ENCODE measurements around the gene ST6GALNAC3. TPM values are rescaled to one million over a fixed set of nuclear protein-coding genes. Genes with fewer than 3 reads are reported as not detected.
A peak's percentile ranks its signal among the peaks of the same experiment; 100 is the strongest.
"Not testable (repeated sequence)": the region's sequence is repeated elsewhere in the genome, so short reads cannot be mapped to it uniquely, and the experiment has no call there.

Gene ST6GALNAC3
- polyA plus RNA-seq, 4 donors, result under 0.01 to 21.7 (median 2.6) TPM

- Histone ChIP-seq H3K27me3 (ENCODE audit: control insufficient read depth in 3 of 3, insufficient read depth in 3 of 3, low read length in 3 of 3) (no peaks in the 10 kb centered on the region), H3K4me1 (ENCODE audit: control insufficient read depth in 3 of 3, insufficient read depth in 2 of 3, low read depth in 1 of 3, low read length in 2 of 3) (peaks cover 0 to 19% (median 0%) of the 10 kb centered on the region in 3 donors), H3K36me3 (ENCODE audit: control insufficient read depth in 3 of 3, insufficient read depth in 2 of 3, low read depth in 1 of 3, low read length in 3 of 3) (no peaks in the 10 kb centered on the region), H3K9me3 (ENCODE audit: control insufficient read depth in 2 of 2, insufficient read depth in 1 of 2, low read depth in 1 of 2, low read length in 1 of 2) (no peaks in the 10 kb centered on the region), H3K27ac (ENCODE audit: low read depth in 1 of 3, low read length in 2 of 3) (peak overlapping the region in 1 of 3 donors; percentile 76), H3K4me3 (ENCODE audit: low read depth in 1 of 3, low read length in 3 of 3) (no peak overlapping the region)
- WGBS, 3 donors, result 45 to 62% (median 55%) methylated on average over 7 of the region's 7 CpGs
- DNase-seq (peak; percentile 40 to 75), FAIRE-seq (no peak)
Observed at GRCh38 chr1:76090283-76091203, 16.0 kb downstream of the ST6GALNAC3 start.

- WGBS, 3 donors, result 64 to 81% (median 78%) methylated on average over 3 of the region's 3 CpGs
- DNase-seq, result no peak
Observed at GRCh38 chr1:76092812-76093211, 18.3 kb downstream of the ST6GALNAC3 start.

GRCh38 chr1:76093522-76094312, 19.2 kb downstream of the ST6GALNAC3 start:
- H3K9me3 ChIP-seq (ENCODE audit: control insufficient read depth in 2 of 2, insufficient read depth in 1 of 2, low read depth in 1 of 2, low read length in 1 of 2), result no peaks in the 10 kb centered on the region
- no peak for FAIRE-seq
- no peaks in the 10 kb centered on the region for H3K27me3 ChIP-seq (ENCODE audit: control insufficient read depth in 3 of 3, insufficient read depth in 3 of 3, low read length in 3 of 3)
- WGBS, 3 donors, result 69 to 86% (median 79%) methylated on average over 8 of the region's 8 CpGs
- H3K4me1 ChIP-seq (ENCODE audit: control insufficient read depth in 3 of 3, insufficient read depth in 2 of 3, low read depth in 1 of 3, low read length in 2 of 3), result peaks cover 0 to 2% (median 0%) of the 10 kb centered on the region in 3 donors
- peaks cover 0 to 2% (median 0%) of the 10 kb centered on the region in 3 donors for H3K36me3 ChIP-seq (ENCODE audit: control insufficient read depth in 3 of 3, insufficient read depth in 2 of 3, low read depth in 1 of 3, low read length in 3 of 3)
- no peak overlapping the region for H3K4me3 ChIP-seq (ENCODE audit: low read depth in 1 of 3, low read length in 3 of 3)
- DNase-seq, result no peak
- H3K27ac ChIP-seq (ENCODE audit: low read depth in 1 of 3, low read length in 2 of 3), result no peak overlapping the region

More at GRCh38 chr1:76092812-76093211, 18.3 kb downstream of the ST6GALNAC3 start:
- FAIRE-seq, result no peak
- peaks cover 0 to 8% (median 0%) of the 10 kb centered on the region in 3 donors for H3K4me1 ChIP-seq (ENCODE audit: control insufficient read depth in 3 of 3, insufficient read depth in 2 of 3, low read depth in 1 of 3, low read length in 2 of 3)
- H3K27me3 ChIP-seq (ENCODE audit: control insufficient read depth in 3 of 3, insufficient read depth in 3 of 3, low read length in 3 of 3), result no peaks in the 10 kb centered on the region
- H3K9me3 ChIP-seq (ENCODE audit: control insufficient read depth in 2 of 2, insufficient read depth in 1 of 2, low read depth in 1 of 2, low read length in 1 of 2), result no peaks in the 10 kb centered on the region
- H3K4me3 ChIP-seq (ENCODE audit: low read depth in 1 of 3, low read length in 3 of 3), result no peak overlapping the region
- H3K36me3 ChIP-seq (ENCODE audit: control insufficient read depth in 3 of 3, insufficient read depth in 2 of 3, low read depth in 1 of 3, low read length in 3 of 3), result peaks cover 0 to 2% (median 0%) of the 10 kb centered on the region in 3 donors
- H3K27ac ChIP-seq (ENCODE audit: low read depth in 1 of 3, low read length in 2 of 3), result no peak overlapping the region

- no peaks in the 10 kb centered on the region for H3K9me3 ChIP-seq (ENCODE audit: control insufficient read depth in 2 of 2, insufficient read depth in 1 of 2, low read depth in 1 of 2, low read length in 1 of 2)
- H3K27me3 ChIP-seq (ENCODE audit: control insufficient read depth in 3 of 3, insufficient read depth in 3 of 3, low read length in 3 of 3), result no peaks in the 10 kb centered on the region
- H3K4me1 ChIP-seq (ENCODE audit: control insufficient read depth in 3 of 3, insufficient read depth in 2 of 3, low read depth in 1 of 3, low read length in 2 of 3), result peaks cover 0 to 2% (median 0%) of the 10 kb centered on the region in 3 donors
- no peak overlapping the region for H3K4me3 ChIP-seq (ENCODE audit: low read depth in 1 of 3, low read length in 3 of 3)
- H3K27ac ChIP-seq (ENCODE audit: low read depth in 1 of 3, low read length in 2 of 3), result no peak overlapping the region
- FAIRE-seq (no peak), DNase-seq (no peak)
- peaks cover 0 to 2% (median 0%) of the 10 kb centered on the region in 3 donors for H3K36me3 ChIP-seq (ENCODE audit: control insufficient read depth in 3 of 3, insufficient read depth in 2 of 3, low read depth in 1 of 3, low read length in 3 of 3)
- 68 to 78% (median 69%) methylated on average over 5 of the region's 5 CpGs for WGBS, 3 donors
Observed at GRCh38 chr1:76095802-76096201, 21.3 kb downstream of the ST6GALNAC3 start.

GRCh38 chr1:76097064-76097463, 22.5 kb downstream of the ST6GALNAC3 start:
- not testable (repeated sequence) for H3K4me1 ChIP-seq (ENCODE audit: control insufficient read depth in 3 of 3, insufficient read depth in 2 of 3, low read depth in 1 of 3, low read length in 2 of 3); H3K9me3 ChIP-seq (ENCODE audit: control insufficient read depth in 2 of 2, insufficient read depth in 1 of 2, low read depth in 1 of 2, low read length in 1 of 2); DNase-seq; H3K27ac ChIP-seq (ENCODE audit: low read depth in 1 of 3, low read length in 2 of 3); H3K36me3 ChIP-seq (ENCODE audit: control insufficient read depth in 3 of 3, insufficient read depth in 2 of 3, low read depth in 1 of 3, low read length in 3 of 3); FAIRE-seq; H3K4me3 ChIP-seq (ENCODE audit: low read depth in 1 of 3, low read length in 3 of 3); H3K27me3 ChIP-seq (ENCODE audit: control insufficient read depth in 3 of 3, insufficient read depth in 3 of 3, low read length in 3 of 3)
- WGBS, 3 donors, result 88 to 94% (median 89%) methylated on average over 8 of the region's 8 CpGs

- H3K27me3 ChIP-seq (ENCODE audit: control insufficient read depth in 3 of 3, insufficient read depth in 3 of 3, low read length in 3 of 3), result no peaks in the 10 kb centered on the region
- no peaks in the 10 kb centered on the region for H3K4me1 ChIP-seq (ENCODE audit: control insufficient read depth in 3 of 3, insufficient read depth in 2 of 3, low read depth in 1 of 3, low read length in 2 of 3)
- no peak for DNase-seq
- no peak overlapping the region for H3K27ac ChIP-seq (ENCODE audit: low read depth in 1 of 3, low read length in 2 of 3)
- no peaks in the 10 kb centered on the region for H3K9me3 ChIP-seq (ENCODE audit: control insufficient read depth in 2 of 2, insufficient read depth in 1 of 2, low read depth in 1 of 2, low read length in 1 of 2)
- WGBS, 3 donors, result 82 to 87% (median 85%) methylated on average over 3 of the region's 3 CpGs
- H3K36me3 ChIP-seq (ENCODE audit: control insufficient read depth in 3 of 3, insufficient read depth in 2 of 3, low read depth in 1 of 3, low read length in 3 of 3), result peaks cover 0 to 2% (median 0%) of the 10 kb centered on the region in 3 donors
- no peak overlapping the region for H3K4me3 ChIP-seq (ENCODE audit: low read depth in 1 of 3, low read length in 3 of 3)
- no peak for FAIRE-seq
Observed at GRCh38 chr1:76098845-76099244, 24.3 kb downstream of the ST6GALNAC3 start.

- WGBS, 3 donors, result 61 to 75% (median 68%) methylated on average over 4 of the region's 4 CpGs
- H3K27me3 ChIP-seq (ENCODE audit: control insufficient read depth in 3 of 3, insufficient read depth in 3 of 3, low read length in 3 of 3), result no peaks in the 10 kb centered on the region
- H3K4me3 ChIP-seq (ENCODE audit: low read depth in 1 of 3, low read length in 3 of 3), result no peak overlapping the region
- FAIRE-seq (no peak), DNase-seq (no peak)
- H3K27ac ChIP-seq (ENCODE audit: low read depth in 1 of 3, low read length in 2 of 3), result no peak overlapping the region
- no peaks in the 10 kb centered on the region for H3K4me1 ChIP-seq (ENCODE audit: control insufficient read depth in 3 of 3, insufficient read depth in 2 of 3, low read depth in 1 of 3, low read length in 2 of 3)
- no peaks in the 10 kb centered on the region for H3K36me3 ChIP-seq (ENCODE audit: control insufficient read depth in 3 of 3, insufficient read depth in 2 of 3, low read depth in 1 of 3, low read length in 3 of 3)
- H3K9me3 ChIP-seq (ENCODE audit: control insufficient read depth in 2 of 2, insufficient read depth in 1 of 2, low read depth in 1 of 2, low read length in 1 of 2), result no peaks in the 10 kb centered on the region
Observed at GRCh38 chr1:76101548-76101947, 27.0 kb downstream of the ST6GALNAC3 start.

- no peak overlapping the region for H3K27ac ChIP-seq (ENCODE audit: low read depth in 1 of 3, low read length in 2 of 3)
- no peaks in the 10 kb centered on the region for H3K36me3 ChIP-seq (ENCODE audit: control insufficient read depth in 3 of 3, insufficient read depth in 2 of 3, low read depth in 1 of 3, low read length in 3 of 3)
- no peak for DNase-seq
- WGBS, 3 donors, result 50 to 89% (median 69%) methylated on average over 1 of the region's 1 CpG
- no peaks in the 10 kb centered on the region for H3K4me1 ChIP-seq (ENCODE audit: control insufficient read depth in 3 of 3, insufficient read depth in 2 of 3, low read depth in 1 of 3, low read length in 2 of 3)
- FAIRE-seq, result no peak
- H3K9me3 ChIP-seq (ENCODE audit: control insufficient read depth in 2 of 2, insufficient read depth in 1 of 2, low read depth in 1 of 2, low read length in 1 of 2), result no peaks in the 10 kb centered on the region
- H3K27me3 ChIP-seq (ENCODE audit: control insufficient read depth in 3 of 3, insufficient read depth in 3 of 3, low read length in 3 of 3), result no peaks in the 10 kb centered on the region
- no peak overlapping the region for H3K4me3 ChIP-seq (ENCODE audit: low read depth in 1 of 3, low read length in 3 of 3)
Observed at GRCh38 chr1:76102046-76102445, 27.5 kb downstream of the ST6GALNAC3 start.

Data from small intestine (tissue), 7 donors.